Neural progenitor cell (in vitro differentiated cells): ENCODE results near the gene NARF. TPM values are rescaled to one million over a fixed set of nuclear protein-coding genes. Genes with fewer than 3 reads are reported as not detected.

ENCODE experiments used
- DNase-seq: peaks from one replicate; pipeline ENCODE4 v3.0.0-alpha.2; 2016; ENCODE audit warnings: low spot score
- H2AFZ ChIP-seq: fragments of 200-600 bp; sonication (generic); replicated peaks from 2 replicates; pipeline ENCODE4 v1.6.1; 2016; ENCODE audit warnings: antibody characterized with exemption
- H3F3A ChIP-seq: fragments of 200-600 bp; sonication (generic); 2 replicates; pipeline ENCODE4 v1.6.1; 2016; ENCODE audit warnings: antibody characterized with exemption, low read depth
- H3K27ac ChIP-seq: fragments of 200-600 bp; sonication (generic); 2 replicates; pipeline ENCODE4 v1.5.1; 2016; ENCODE audit warnings: mild to moderate bottlenecking
- H3K27me3 ChIP-seq: fragments of 200-600 bp; sonication (generic); 2 replicates; pipeline ENCODE4 v1.6.1; 2016; ENCODE audit warnings: mild to moderate bottlenecking, moderate library complexity
- H3K36me3 ChIP-seq: fragments of 200-600 bp; sonication (generic); 2 replicates; pipeline ENCODE4 v1.5.1; 2016
- H3K4me1 ChIP-seq: fragments of 200-600 bp; sonication (generic); 2 replicates; pipeline ENCODE4 v1.6.1; 2016; ENCODE audit warnings: mixed run types
- H3K4me2 ChIP-seq: fragments of 200-600 bp; sonication (generic); 2 replicates; pipeline ENCODE4 v1.6.1; 2016
- H3K4me3 ChIP-seq: fragments of 200-600 bp; sonication (generic); 2 replicates; pipeline ENCODE4 v1.5.1; 2016
- H3K79me2 ChIP-seq: fragments of 200-600 bp; sonication (generic); 2 replicates; pipeline ENCODE4 v1.6.1; 2016; ENCODE audit warnings: low read depth
- H3K9ac ChIP-seq: fragments of 200-600 bp; sonication (generic); 2 replicates; pipeline ENCODE4 v1.6.1; 2016
- H3K9me3 ChIP-seq: fragments of 200-600 bp; sonication (generic); 2 replicates; pipeline ENCODE4 v1.5.1; 2016; ENCODE audit warnings: low read depth
- H4K20me1 ChIP-seq: fragments of 200-600 bp; sonication (generic); 2 replicates; pipeline ENCODE4 v1.6.1; 2016; ENCODE audit warnings: low read depth
- H3K27ac Mint-ChIP-seq: 3 replicates; pipeline ENCODE4 v1.8.0; 2021; ENCODE audit warnings: mixed read lengths
- H3K27me3 Mint-ChIP-seq: 2 replicates; pipeline ENCODE4 v1.8.0; 2022; ENCODE audit warnings: low read depth, mild to moderate bottlenecking, inconsistent platforms, moderate library complexity, mixed read lengths; ENCODE audit not compliant: insufficient read depth
- H3K36me3 Mint-ChIP-seq: 3 replicates; pipeline ENCODE4 v1.8.0; 2021; ENCODE audit warnings: mixed read lengths
- H3K4me1 Mint-ChIP-seq: 3 replicates; pipeline ENCODE4 v1.8.0; 2021; ENCODE audit warnings: mixed read lengths
- H3K4me3 Mint-ChIP-seq: 3 replicates; pipeline ENCODE4 v1.8.0; 2021; ENCODE audit warnings: mild to moderate bottlenecking, moderate library complexity, mixed read lengths
- H3K9me3 Mint-ChIP-seq: 3 replicates; pipeline ENCODE4 v1.8.0; 2020; ENCODE audit warnings: mixed read lengths
- EZH2 ChIP-seq: fragments of 200-600 bp; sonication (generic); IDR thresholded peaks from 2 replicates; pipeline ENCODE4 v1.6.1; 2017; ENCODE audit warnings: antibody characterized with exemption, mild to moderate bottlenecking, moderate library complexity
- EZH2phosphoT487 ChIP-seq: fragments of 200-600 bp; sonication (generic); IDR thresholded peaks from 2 replicates; pipeline ENCODE4 v1.6.1; 2017; ENCODE audit warnings: antibody characterized with exemption
- total RNA-seq: library from RNA; depleted of rRNA; stranded (reverse); fragments of >200 nt; gene quantifications from 2 replicates; pipeline ENCODE4 v1.2.3, GENCODE V29; 2015; ENCODE audit warnings: low replicate concordance
- TF ChIP-seq, protein P1 (sequence below): fragments of 200-600 bp; sonication (generic); IDR thresholded peaks from 2 replicates; pipeline ENCODE4 v1.5.1; 2017; ENCODE audit warnings: antibody characterized with exemption, mild to moderate bottlenecking

Gene NARF
- total RNA-seq, 1 donor from 2014 or later: 166 TPM

DNA sequence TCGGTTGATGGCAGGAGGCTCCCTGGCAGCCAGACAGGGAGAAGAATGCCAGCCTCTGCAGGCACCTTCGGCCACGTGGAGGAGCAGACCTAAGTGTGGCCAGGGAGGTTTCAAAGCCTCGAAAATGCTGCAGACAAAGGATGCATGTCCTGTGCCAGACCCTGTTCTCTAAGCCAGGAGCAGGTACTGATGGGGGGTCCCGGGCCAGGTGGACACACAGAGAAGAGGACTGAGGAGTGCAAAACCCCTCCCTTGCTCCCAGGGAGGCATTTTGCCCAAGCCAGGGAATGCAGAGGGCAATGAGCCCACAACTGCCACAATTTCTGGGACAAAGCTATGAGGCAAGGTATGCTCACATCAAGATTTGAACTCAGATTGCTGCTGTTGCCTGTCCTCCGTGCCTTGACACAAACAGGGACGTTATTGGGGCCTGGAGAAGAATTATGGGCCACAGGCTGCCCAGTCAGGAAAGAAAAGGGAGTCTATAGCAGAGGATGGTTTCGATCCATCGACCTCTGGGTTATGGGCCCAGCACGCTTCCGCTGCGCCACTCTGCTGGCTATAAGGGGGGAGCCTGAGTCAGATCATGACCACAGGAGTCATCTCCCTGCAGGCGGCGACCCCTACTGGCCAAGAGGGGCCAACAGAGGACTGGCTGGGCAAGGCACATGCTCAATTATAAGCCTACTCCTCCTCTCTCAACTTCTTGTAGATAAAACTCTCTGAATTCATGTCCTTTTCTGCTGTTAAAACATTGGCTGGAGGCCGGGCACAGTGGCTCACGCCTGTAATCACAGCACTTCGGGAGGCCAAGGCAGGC lies 35.9 kb downstream of the NARF start:
- H3K4me2 ChIP-seq: peak overlapping the region; percentile 62
- peak overlapping the region; percentile 94 for H3K27ac Mint-ChIP-seq
- H3K36me3 Mint-ChIP-seq: peaks cover 1% of the 10 kb centered on the region

DNA sequence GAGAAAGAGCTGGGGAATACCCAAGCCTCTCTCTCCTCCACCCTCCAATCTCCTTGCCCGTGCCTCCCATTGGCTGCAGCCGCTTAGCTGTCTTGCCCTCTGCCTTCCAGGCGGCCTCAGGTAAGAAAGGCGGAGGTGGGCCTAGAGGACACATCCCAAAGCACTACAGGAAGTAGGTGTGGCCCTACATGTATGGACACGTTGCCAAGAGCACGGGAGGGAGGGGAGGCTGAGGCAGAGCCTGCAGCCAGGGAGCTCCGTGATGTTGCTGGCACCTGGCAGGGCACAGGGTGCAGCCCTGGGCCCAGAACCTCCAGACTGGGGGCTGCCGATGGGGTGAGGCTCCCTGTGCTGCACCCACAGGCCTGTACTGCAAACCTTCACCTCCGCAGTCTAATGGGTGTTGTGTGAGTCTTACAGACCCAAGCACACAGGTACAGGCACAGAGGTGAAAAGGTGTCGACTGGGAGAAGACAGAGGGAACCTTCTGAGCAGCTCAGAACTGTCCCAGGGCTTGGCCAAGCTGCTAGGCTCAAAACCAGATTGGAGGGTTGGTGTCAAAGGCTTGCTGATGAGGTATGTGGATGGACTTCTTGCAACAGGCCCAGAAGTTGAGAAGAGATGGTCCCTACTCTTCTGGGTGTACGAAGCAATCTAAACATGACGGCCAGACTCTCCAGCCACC lies 37.4 kb downstream of the NARF start:
- no peaks in the 10 kb centered on the region for H3K79me2 ChIP-seq
- no peak overlapping the region for H3K27ac ChIP-seq
- DNase-seq: no peak
- Mint-ChIP-seq H3K4me3 (peak overlapping the region; percentile 81), H3K36me3 (peaks cover 1% of the 10 kb centered on the region), H3K9me3 (peaks cover 6% of the 10 kb centered on the region), H3K27me3 (peaks cover 25% of the 10 kb centered on the region), H3K4me1 (peaks cover 19% of the 10 kb centered on the region), H3K27ac (no peak overlapping the region)
- no peaks in the 10 kb centered on the region for H3K4me1 ChIP-seq
- peaks cover 35% of the 10 kb centered on the region for H3F3A ChIP-seq
- peaks cover 36% of the 10 kb centered on the region for H3K27me3 ChIP-seq
- no peaks in the 10 kb centered on the region for H3K9me3 ChIP-seq
- TF ChIP-seq, protein P1, sequence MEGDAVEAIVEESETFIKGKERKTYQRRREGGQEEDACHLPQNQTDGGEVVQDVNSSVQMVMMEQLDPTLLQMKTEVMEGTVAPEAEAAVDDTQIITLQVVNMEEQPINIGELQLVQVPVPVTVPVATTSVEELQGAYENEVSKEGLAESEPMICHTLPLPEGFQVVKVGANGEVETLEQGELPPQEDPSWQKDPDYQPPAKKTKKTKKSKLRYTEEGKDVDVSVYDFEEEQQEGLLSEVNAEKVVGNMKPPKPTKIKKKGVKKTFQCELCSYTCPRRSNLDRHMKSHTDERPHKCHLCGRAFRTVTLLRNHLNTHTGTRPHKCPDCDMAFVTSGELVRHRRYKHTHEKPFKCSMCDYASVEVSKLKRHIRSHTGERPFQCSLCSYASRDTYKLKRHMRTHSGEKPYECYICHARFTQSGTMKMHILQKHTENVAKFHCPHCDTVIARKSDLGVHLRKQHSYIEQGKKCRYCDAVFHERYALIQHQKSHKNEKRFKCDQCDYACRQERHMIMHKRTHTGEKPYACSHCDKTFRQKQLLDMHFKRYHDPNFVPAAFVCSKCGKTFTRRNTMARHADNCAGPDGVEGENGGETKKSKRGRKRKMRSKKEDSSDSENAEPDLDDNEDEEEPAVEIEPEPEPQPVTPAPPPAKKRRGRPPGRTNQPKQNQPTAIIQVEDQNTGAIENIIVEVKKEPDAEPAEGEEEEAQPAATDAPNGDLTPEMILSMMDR: no peak
- TF ChIP-seq EZH2 (no peak), EZH2phosphoT487 (no peak)
- no peak overlapping the region for H2AFZ ChIP-seq
- no peak overlapping the region for H3K4me3 ChIP-seq
- no peak overlapping the region for H3K9ac ChIP-seq
- H3K4me2 ChIP-seq: no peak overlapping the region
- no peaks in the 10 kb centered on the region for H3K36me3 ChIP-seq
- H4K20me1 ChIP-seq: no peaks in the 10 kb centered on the region

More for the DNA sequence above, 35.9 kb downstream of the NARF start:
- Mint-ChIP-seq H3K9me3 (peaks cover 6% of the 10 kb centered on the region), H3K27me3 (peaks cover 25% of the 10 kb centered on the region), H3K4me1 (peaks cover 19% of the 10 kb centered on the region), H3K4me3 (peak overlapping the region; percentile 85)
- H3K27me3 ChIP-seq: peaks cover 36% of the 10 kb centered on the region
- TF ChIP-seq, protein P1: peak; percentile 98
- no peak for TF ChIP-seq EZH2phosphoT487
- H3K4me3 ChIP-seq: peak overlapping the region; percentile 44
- peak overlapping the region; percentile 51 for H2AFZ ChIP-seq
- no peaks in the 10 kb centered on the region for H4K20me1 ChIP-seq
- H3K9me3 ChIP-seq: no peaks in the 10 kb centered on the region
- no peaks in the 10 kb centered on the region for H3K36me3 ChIP-seq
- DNase-seq: peak; percentile 88
- H3K4me1 ChIP-seq: no peaks in the 10 kb centered on the region
- H3K9ac ChIP-seq: no peak overlapping the region
- H3F3A ChIP-seq: peaks cover 39% of the 10 kb centered on the region
- no peak overlapping the region for H3K27ac ChIP-seq
- no peaks in the 10 kb centered on the region for H3K79me2 ChIP-seq

DNA sequence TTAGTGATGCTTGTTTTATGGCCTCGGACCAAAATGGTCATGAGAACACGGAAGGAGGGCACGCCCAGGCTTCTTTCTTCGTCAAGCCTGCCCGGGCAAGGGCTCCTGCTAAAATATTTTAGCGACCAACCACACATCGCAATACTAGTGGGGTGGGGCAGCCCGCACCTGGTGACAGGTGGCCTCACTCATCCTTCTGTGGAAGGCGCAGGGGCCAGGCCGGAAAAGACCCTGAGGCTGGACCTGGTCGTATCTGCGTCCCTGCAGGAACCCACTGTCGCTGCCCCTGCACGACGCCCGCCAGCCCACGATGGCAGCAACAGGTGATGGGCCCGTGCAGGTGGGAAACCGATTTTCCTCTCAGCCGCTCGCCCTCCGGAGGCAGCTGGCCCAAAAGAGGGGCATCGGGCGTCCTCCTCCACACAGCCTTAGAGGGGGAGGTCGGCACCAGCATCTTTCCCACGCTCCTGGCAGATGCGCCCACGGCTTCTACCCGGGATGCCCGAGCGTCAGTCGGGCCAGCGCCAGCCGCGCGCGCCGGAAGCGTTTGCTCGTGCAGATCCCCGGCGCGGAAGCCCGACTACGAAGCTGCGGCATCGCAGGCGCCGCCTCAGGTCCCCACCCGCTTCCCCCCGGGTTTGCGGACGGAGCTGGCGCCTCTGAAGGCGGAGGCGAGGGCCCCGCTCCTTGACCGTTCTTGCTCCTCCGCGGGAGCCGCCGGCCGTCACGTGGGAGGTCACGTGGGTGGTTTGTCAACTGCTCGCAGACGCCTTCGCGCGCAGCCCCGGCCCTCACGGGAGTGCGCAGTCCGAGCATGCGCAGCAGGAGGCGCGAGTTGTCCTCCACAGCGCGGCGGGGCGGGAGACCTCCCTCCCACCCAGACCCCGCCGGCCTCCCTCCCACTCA lies 38.2 kb downstream of the NARF start:
- H2AFZ ChIP-seq: peak overlapping the region; percentile 84
- peak overlapping the region; percentile 58 for H3K4me3 ChIP-seq
- H4K20me1 ChIP-seq: no peaks in the 10 kb centered on the region
- no peaks in the 10 kb centered on the region for H3K79me2 ChIP-seq
- H3K4me1 Mint-ChIP-seq: peaks cover 19% of the 10 kb centered on the region
- H3K4me3 Mint-ChIP-seq: peak overlapping the region; percentile 81
- H3K9ac ChIP-seq: no peak overlapping the region
- no peaks in the 10 kb centered on the region for H3K36me3 ChIP-seq
- H3K27ac Mint-ChIP-seq: no peak overlapping the region
- no peaks in the 10 kb centered on the region for H3K9me3 ChIP-seq
- H3K4me2 ChIP-seq: peak overlapping the region; percentile 86
- peaks cover 36% of the 10 kb centered on the region for H3K27me3 ChIP-seq
- no peaks in the 10 kb centered on the region for H3K4me1 ChIP-seq
- peaks cover 6% of the 10 kb centered on the region for H3K9me3 Mint-ChIP-seq
- TF ChIP-seq EZH2phosphoT487: peak; percentile 20
- peak; percentile 64 for TF ChIP-seq EZH2
- TF ChIP-seq, protein P1: no peak
- peaks cover 1% of the 10 kb centered on the region for H3K36me3 Mint-ChIP-seq
- H3K27me3 Mint-ChIP-seq: peaks cover 23% of the 10 kb centered on the region
- peak; percentile 95 for DNase-seq
- H3F3A ChIP-seq: peaks cover 35% of the 10 kb centered on the region
- no peak overlapping the region for H3K27ac ChIP-seq
